HepG2 (cell line): ENCODE results near the gene JADE2. TPM values are rescaled to one million over a fixed set of nuclear protein-coding genes. Genes with fewer than 3 reads are reported as not detected.

Experiments
- ATAC-seq: fragments of 200-7000 bp; cut with Tn5 transposase; 3 replicates; pipeline ENCODE4 v1.9.1; 2020; ENCODE audit warnings: mild to moderate bottlenecking, moderate library complexity
- BruUV-seq: library from RNA; stranded (reverse); fragments of 400-500 nt; replicated peaks from 2 replicates; lab custom pipeline; 2021; lab: Mats Ljungman, UMichigan
- CTCF ChIA-PET: fragments of 300-600 bp; formaldehyde crosslinking; extraction: SDS; loops from one replicate; lab custom pipeline; 2021; ENCODE audit warnings: low total read pairs, inconsistent platforms, low intra/inter-chr PET ratio; lab: Yijun Ruan, JAX
- POLR2A ChIA-PET: fragments of 350-600 bp; sonication (Branson Sonifier 250); formaldehyde crosslinking; loops from one replicate; lab custom pipeline; 2020; ENCODE audit warnings: antibody characterized with exemption, inconsistent platforms; lab: Yijun Ruan, JAX
- DNase-seq: peaks from one replicate; pipeline ENCODE4 v3.0.0-alpha.2; 2015; ENCODE audit warnings: low spot score
- FAIRE-seq: peaks from 3 replicates; lab custom pipeline; 2011; peaks lifted over from hg19 to GRCh38; lab: Jason Lieb, UNC
- H2AFZ ChIP-seq: one replicate; pipeline ENCODE4 v1.6.1; 2011; ENCODE audit warnings: low read length, inconsistent platforms
- H3K27ac ChIP-seq: fragments of 300-600 bp; 3 replicates; pipeline ENCODE4 v1.8.0; 2011; ENCODE audit warnings: mixed run types, mild to moderate bottlenecking, mixed read lengths, low read length, inconsistent platforms; ENCODE audit not compliant: insufficient read depth; ENCODE audit errors: extremely low read length
- H3K27me3 ChIP-seq, 2 experiments: fragments of 200-600 bp in 1 of 2; 2 replicates in 1 of 2; 3 replicates in 1 of 2; pipeline versions ENCODE4 v1.6.0 to v1.8.0; 2011; ENCODE audit warnings: low read length in 2 of 2, mild to moderate bottlenecking in 2 of 2, moderate library complexity in 2 of 2, inconsistent platforms in 1 of 2; ENCODE audit not compliant: insufficient read depth in 2 of 2, control insufficient read depth in 1 of 2
- H3K36me3 ChIP-seq, 2 experiments: fragments of 200-600 bp in 1 of 2; replicated peaks in 1 of 2; 2 replicates in 1 of 2; 3 replicates in 1 of 2; pipeline versions ENCODE4 v1.5.1 to v1.8.0; 2011; ENCODE audit warnings: low read length in 2 of 2, inconsistent platforms in 1 of 2; ENCODE audit not compliant: insufficient read depth in 2 of 2, control insufficient read depth in 1 of 2
- H3K4me1 ChIP-seq: 2 replicates; pipeline ENCODE4 v1.5.1; 2012; ENCODE audit warnings: low read length, inconsistent platforms; ENCODE audit not compliant: insufficient read depth
- H3K4me2 ChIP-seq: 2 replicates; pipeline ENCODE4 v1.6.0; 2011; ENCODE audit warnings: low read depth, low read length, inconsistent platforms
- H3K4me3 ChIP-seq, 3 experiments: fragments of 200-600 bp in 1 of 3; sonication (generic), shearing (Covaris generic) in 1 of 3; replicated peaks in 1 of 3; 2 replicates each; pipeline ENCODE4 v1.5.1; 2011 to 2016; ENCODE audit warnings: low read length in 3 of 3, inconsistent platforms in 2 of 3, low read depth in 2 of 3, mild to moderate bottlenecking in 2 of 3, control low read depth in 1 of 3, mixed read lengths in 1 of 3; ENCODE audit not compliant: insufficient read depth in 1 of 3
- H3K79me2 ChIP-seq: one replicate; pipeline ENCODE4 v1.6.1; 2011; ENCODE audit warnings: low read length, inconsistent platforms; ENCODE audit not compliant: insufficient read depth
- H3K9ac ChIP-seq: 2 replicates; pipeline ENCODE4 v1.6.0; 2011; ENCODE audit warnings: mild to moderate bottlenecking, low read depth, low read length, inconsistent platforms; ENCODE audit not compliant: insufficient read depth
- H3K9me3 ChIP-seq: 2 replicates; pipeline ENCODE4 v1.5.1; 2012; ENCODE audit warnings: mild to moderate bottlenecking, low read length
- H4K20me1 ChIP-seq: 2 replicates; pipeline ENCODE4 v1.6.0; 2011; ENCODE audit warnings: inconsistent platforms, mild to moderate bottlenecking, low read length, moderate library complexity; ENCODE audit not compliant: insufficient read depth
- ATF7 ChIP-seq, 2 experiments: fragments of 450-650 bp in 1 of 2; sonication (generic) in 1 of 2; formaldehyde crosslinking in 1 of 2; IDR thresholded peaks; 2 replicates each; pipeline versions ENCODE4 v1.4.0 to v1.6.1; 2016 to 2020; ENCODE audit warnings: antibody characterized with exemption in 1 of 2, mild to moderate bottlenecking in 1 of 2, missing genetic modification reagents in 1 of 2
- MLX ChIP-seq: IDR thresholded peaks from 2 replicates; pipeline ENCODE4 v1.6.1; 2016
- NFKB2 ChIP-seq: sonication (generic); formaldehyde crosslinking; IDR thresholded peaks from 2 replicates; pipeline ENCODE4 v1.4.0; 2020; ENCODE audit warnings: missing genetic modification reagents, borderline replicate concordance
- PLRG1 ChIP-seq: fragments of 450-650 bp; conservative IDR thresholded peaks from 2 replicates; pipeline ENCODE4 v1.6.1; 2016
- SAFB2 ChIP-seq: sonication (generic); formaldehyde crosslinking; IDR thresholded peaks from 2 replicates; pipeline ENCODE4 v1.5.1; 2020; ENCODE audit warnings: missing genetic modification reagents, low read depth, mild to moderate bottlenecking, borderline replicate concordance
- SNAPC5 ChIP-seq: sonication (generic); formaldehyde crosslinking; IDR thresholded peaks from 2 replicates; pipeline ENCODE4 v1.8.1; 2023; ENCODE audit warnings: mild to moderate bottlenecking, missing genetic modification reagents, borderline replicate concordance
- TAF1 ChIP-seq: sonication (generic); formaldehyde crosslinking; IDR thresholded peaks from 2 replicates; pipeline ENCODE4 v1.4.0; 2020; ENCODE audit warnings: missing genetic modification reagents
- ZNF260 ChIP-seq: sonication (generic); formaldehyde crosslinking; IDR thresholded peaks from 2 replicates; pipeline ENCODE4 v1.4.0; 2020; ENCODE audit warnings: missing genetic modification reagents, low read depth, mild to moderate bottlenecking, borderline replicate concordance
- ZNF367 ChIP-seq: sonication (generic); formaldehyde crosslinking; IDR thresholded peaks from 2 replicates; pipeline ENCODE4 v1.4.0; 2020; ENCODE audit warnings: missing genetic modification reagents, borderline replicate concordance
- ZNF543 ChIP-seq: sonication (generic); formaldehyde crosslinking; IDR thresholded peaks from 2 replicates; pipeline ENCODE4 v1.4.0; 2020; ENCODE audit warnings: mild to moderate bottlenecking, missing genetic modification reagents
- ZNF564 ChIP-seq: sonication (generic); formaldehyde crosslinking; IDR thresholded peaks from 2 replicates; pipeline ENCODE4 v1.8.1; 2023; ENCODE audit warnings: mild to moderate bottlenecking, missing genetic modification reagents
- ZNF569 ChIP-seq: sonication (generic); formaldehyde crosslinking; IDR thresholded peaks from 2 replicates; pipeline ENCODE4 v1.5.0; 2020; ENCODE audit warnings: mild to moderate bottlenecking, missing genetic modification reagents, moderate library complexity, borderline replicate concordance
- ZNF816 ChIP-seq: sonication (generic); formaldehyde crosslinking; IDR thresholded peaks from 2 replicates; pipeline ENCODE4 v1.8.0; 2022; ENCODE audit warnings: missing genetic modification reagents, mild to moderate bottlenecking, borderline replicate concordance
- WGBS: methylation state at CpG from one replicate; pipeline ENCODE4 v1.1.6; 2017; ENCODE audit warnings: low lambda C conversion rate; 5-methylcytosine and 5-hydroxymethylcytosine counted together
- in situ Hi-C: cut with HindIII; loops from 2 replicates; pipeline ENCODE4 v1.10.0; 2017; ENCODE audit warnings: low pct_unique_long_range_greater_than_20kb; ENCODE audit not compliant: extremely low pct_ligation_motif_present
- intact Hi-C: fragments of 100-400 bp; cut with micrococcal nuclease; formaldehyde crosslinking; loops from one replicate; pipeline ENCODE4 v1.10.0; 2022; ENCODE audit not compliant: unreplicated experiment
- polyA plus RNA-seq, 8 experiments: library from polyadenylated mRNA; depleted of rRNA in 3 of 8; stranded (reverse) in 7 of 8; unstranded in 1 of 8; fragments of >200 nt; fragmentation: Illumina TruSeq in 4 of 8; extraction: Trizol in 4 of 8; gene quantifications; 2 replicates each; pipeline versions ENCODE4 v1.2.1 to v1.2.3, GENCODE V29; 2011 to 2016; ENCODE audit warnings: low read depth in 4 of 8, missing spikeins in 1 of 8, mixed read lengths in 1 of 8; ENCODE audit not compliant: insufficient read depth in 1 of 8
- total RNA-seq, 5 experiments: library from RNA; depleted of rRNA; stranded (reverse); fragments of >200 nt; fragmentation: Illumina TruSeq; extraction: Trizol; gene quantifications; 2 replicates each; pipeline ENCODE4 v1.2.3, GENCODE V29; 2016; ENCODE audit warnings: low read depth in 1 of 5
- TF ChIP-seq, protein P1 (sequence below): sonication (generic); formaldehyde crosslinking; IDR thresholded peaks from 2 replicates; pipeline ENCODE4 v1.5.0; 2020; ENCODE audit warnings: missing genetic modification reagents
- TF ChIP-seq, protein P2 (sequence below): sonication (generic); formaldehyde crosslinking; IDR thresholded peaks from 2 replicates; pipeline ENCODE4 v1.4.0; 2020; ENCODE audit warnings: low read depth, mild to moderate bottlenecking, missing genetic modification reagents

Gene JADE2
- total and polyA plus RNA-seq, 2 of the 13 experiments (the other 11 are each of a cell fraction or from before 2014, with no cell fraction given) = 7.5 to 15.1 TPM

DNA sequence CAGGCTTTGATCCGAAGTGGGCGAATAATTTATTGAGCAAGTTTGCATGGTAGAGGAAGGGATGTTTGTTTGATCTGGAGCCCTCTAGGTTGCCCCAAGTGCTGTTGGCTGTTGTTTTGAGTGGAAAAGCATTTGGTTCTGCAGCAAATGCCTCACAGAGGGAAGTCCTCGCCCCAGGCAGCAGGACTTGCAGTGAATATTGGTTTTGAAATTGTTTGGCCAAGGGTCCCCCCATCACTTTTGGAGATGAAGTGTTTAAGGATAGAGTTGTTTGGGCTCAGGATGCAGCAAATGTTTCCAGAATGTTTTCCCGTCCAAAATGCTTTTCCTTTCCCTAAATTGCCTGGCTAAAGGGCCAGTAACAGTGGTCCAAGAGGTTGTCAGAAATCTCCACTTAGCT, 3.1 kb downstream of the JADE2 start:
- BruUV-seq = TSS peak; percentile 36
- Histone ChIP-seq H3K27me3 (no peaks in the 10 kb centered on the region; a peak in 1 of 5 replicates), H4K20me1 (no peaks in the 10 kb centered on the region), H3K9me3 (no peaks in the 10 kb centered on the region), H3K36me3 (0 out of 5 replicates have a peak, but pooled peaks cover 1 to 3% of the 10 kb centered on the region in 2 experiments), H2AFZ (no peak overlapping the region), H3K4me2 (peak overlapping the region; percentile 92), H3K4me3 (0 out of 6 replicates have a peak overlapping the region, but pooled peaks of 1 of the 3 experiments have one; percentile 92), H3K4me1 (peaks cover 39% of the 10 kb centered on the region), H3K9ac (peak overlapping the region; percentile 83; the same call in 1 of the 2 replicates), H3K79me2 (peaks cover 36% of the 10 kb centered on the region), H3K27ac (peak overlapping the region; percentile 95)
- ATAC-seq = no peak
- no peak for DNase-seq
- ChIA-PET CTCF (no interaction called here), POLR2A (interaction anchor here (1.0 to 6.9 kb wide), 7 partner anchors 16 to 114 kb away, joined by 4 to 109 read pairs (median 58); partner anchors contain the start of gene CDKN2AIPNL)
- TF ChIP-seq ATF7 (IDR thresholded peaks at IDR 0.05) = no peak
- TF ChIP-seq ATF7 (CRISPR knock-in tag; IDR thresholded peaks at IDR 0.05) = no peak
- TF ChIP-seq ZNF816 (CRISPR knock-in tag) = no peak
- no peak for TF ChIP-seq ZNF367 (CRISPR knock-in tag)
- no peak for TF ChIP-seq PLRG1
- no peak for TF ChIP-seq MLX (CRISPR knock-in tag)
- TF ChIP-seq NFKB2 (CRISPR knock-in tag) = no peak
- TF ChIP-seq, protein P1, sequence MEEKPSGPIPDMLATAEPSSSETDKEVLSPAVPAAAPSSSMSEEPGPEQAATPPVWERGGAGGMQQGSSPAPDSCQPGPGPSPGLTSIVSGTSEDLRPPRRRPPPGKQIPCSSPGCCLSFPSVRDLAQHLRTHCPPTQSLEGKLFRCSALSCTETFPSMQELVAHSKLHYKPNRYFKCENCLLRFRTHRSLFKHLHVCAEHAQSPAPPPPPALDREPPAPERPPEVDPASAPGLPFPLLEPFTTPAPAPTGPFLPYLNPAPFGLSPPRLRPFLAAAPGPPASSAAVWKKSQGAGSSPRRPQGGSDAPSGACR (CRISPR knock-in tag) = no peak
- TF ChIP-seq, protein P2, sequence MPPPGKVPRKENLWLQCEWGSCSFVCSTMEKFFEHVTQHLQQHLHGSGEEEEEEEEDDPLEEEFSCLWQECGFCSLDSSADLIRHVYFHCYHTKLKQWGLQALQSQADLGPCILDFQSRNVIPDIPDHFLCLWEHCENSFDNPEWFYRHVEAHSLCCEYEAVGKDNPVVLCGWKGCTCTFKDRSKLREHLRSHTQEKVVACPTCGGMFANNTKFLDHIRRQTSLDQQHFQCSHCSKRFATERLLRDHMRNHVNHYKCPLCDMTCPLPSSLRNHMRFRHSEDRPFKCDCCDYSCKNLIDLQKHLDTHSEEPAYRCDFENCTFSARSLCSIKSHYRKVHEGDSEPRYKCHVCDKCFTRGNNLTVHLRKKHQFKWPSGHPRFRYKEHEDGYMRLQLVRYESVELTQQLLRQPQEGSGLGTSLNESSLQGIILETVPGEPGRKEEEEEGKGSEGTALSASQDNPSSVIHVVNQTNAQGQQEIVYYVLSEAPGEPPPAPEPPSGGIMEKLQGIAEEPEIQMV (CRISPR knock-in tag) = no peak
- no peak for TF ChIP-seq ZNF564
- no peak for TF ChIP-seq TAF1
- TF ChIP-seq SNAPC5 (CRISPR knock-in tag) = no peak
- no peak for TF ChIP-seq SAFB2 (CRISPR knock-in tag)
- TF ChIP-seq ZNF260 (CRISPR knock-in tag) = no peak
- no peak for TF ChIP-seq ZNF569 (CRISPR knock-in tag)
- TF ChIP-seq ZNF543 = no peak
- WGBS = 83% methylated on average over 4 of the region's 4 CpGs
- in situ Hi-C loops = no loop called here
- intact Hi-C loops = loop anchor here (5.0 kb wide), 1 partner anchor 49 kb away; no protein-coding TSS in a partner anchor
- no peak for FAIRE-seq
